LNCAP (cell line): ENCODE data around the gene ZSCAN1.

Source experiments
- TF ChIP-seq, protein P1 (sequence below): fragments of 450-650 bp; IDR thresholded peaks from 2 replicates; pipeline ENCODE4 v1.5.1; 2017; ENCODE audit warnings: mild to moderate bottlenecking

The ZSCAN1 gene

GRCh38 chr19:58024661-58025060 lies 9.2 kb upstream of the ZSCAN1 start:
- TF ChIP-seq, protein P1, sequence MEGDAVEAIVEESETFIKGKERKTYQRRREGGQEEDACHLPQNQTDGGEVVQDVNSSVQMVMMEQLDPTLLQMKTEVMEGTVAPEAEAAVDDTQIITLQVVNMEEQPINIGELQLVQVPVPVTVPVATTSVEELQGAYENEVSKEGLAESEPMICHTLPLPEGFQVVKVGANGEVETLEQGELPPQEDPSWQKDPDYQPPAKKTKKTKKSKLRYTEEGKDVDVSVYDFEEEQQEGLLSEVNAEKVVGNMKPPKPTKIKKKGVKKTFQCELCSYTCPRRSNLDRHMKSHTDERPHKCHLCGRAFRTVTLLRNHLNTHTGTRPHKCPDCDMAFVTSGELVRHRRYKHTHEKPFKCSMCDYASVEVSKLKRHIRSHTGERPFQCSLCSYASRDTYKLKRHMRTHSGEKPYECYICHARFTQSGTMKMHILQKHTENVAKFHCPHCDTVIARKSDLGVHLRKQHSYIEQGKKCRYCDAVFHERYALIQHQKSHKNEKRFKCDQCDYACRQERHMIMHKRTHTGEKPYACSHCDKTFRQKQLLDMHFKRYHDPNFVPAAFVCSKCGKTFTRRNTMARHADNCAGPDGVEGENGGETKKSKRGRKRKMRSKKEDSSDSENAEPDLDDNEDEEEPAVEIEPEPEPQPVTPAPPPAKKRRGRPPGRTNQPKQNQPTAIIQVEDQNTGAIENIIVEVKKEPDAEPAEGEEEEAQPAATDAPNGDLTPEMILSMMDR, result no peak

GRCh38 chr19:58034477-58034793 lies 610 bp downstream of the ZSCAN1 start:
- TF ChIP-seq, protein P1, result no peak

DNA sequence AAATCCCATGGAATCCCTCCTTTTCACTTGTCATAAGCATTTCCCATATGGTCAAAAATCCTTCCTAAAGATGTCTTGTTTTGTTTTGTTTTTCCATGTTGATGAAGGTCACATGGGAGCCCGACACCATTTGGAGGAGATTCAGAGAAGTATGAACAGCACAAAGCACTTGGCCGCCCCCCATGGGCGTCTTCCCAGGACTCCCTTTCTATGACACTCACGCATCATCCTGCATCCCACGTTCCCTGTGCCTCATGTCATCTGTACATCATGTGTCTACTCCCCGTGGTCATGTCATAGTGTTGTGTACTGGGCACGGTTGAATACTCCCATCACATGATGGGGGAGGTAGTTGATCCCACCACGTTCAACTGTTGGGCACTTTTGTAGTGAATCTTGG lies 2.0 kb downstream of the ZSCAN1 start:
- TF ChIP-seq, protein P1, result no peak

DNA sequence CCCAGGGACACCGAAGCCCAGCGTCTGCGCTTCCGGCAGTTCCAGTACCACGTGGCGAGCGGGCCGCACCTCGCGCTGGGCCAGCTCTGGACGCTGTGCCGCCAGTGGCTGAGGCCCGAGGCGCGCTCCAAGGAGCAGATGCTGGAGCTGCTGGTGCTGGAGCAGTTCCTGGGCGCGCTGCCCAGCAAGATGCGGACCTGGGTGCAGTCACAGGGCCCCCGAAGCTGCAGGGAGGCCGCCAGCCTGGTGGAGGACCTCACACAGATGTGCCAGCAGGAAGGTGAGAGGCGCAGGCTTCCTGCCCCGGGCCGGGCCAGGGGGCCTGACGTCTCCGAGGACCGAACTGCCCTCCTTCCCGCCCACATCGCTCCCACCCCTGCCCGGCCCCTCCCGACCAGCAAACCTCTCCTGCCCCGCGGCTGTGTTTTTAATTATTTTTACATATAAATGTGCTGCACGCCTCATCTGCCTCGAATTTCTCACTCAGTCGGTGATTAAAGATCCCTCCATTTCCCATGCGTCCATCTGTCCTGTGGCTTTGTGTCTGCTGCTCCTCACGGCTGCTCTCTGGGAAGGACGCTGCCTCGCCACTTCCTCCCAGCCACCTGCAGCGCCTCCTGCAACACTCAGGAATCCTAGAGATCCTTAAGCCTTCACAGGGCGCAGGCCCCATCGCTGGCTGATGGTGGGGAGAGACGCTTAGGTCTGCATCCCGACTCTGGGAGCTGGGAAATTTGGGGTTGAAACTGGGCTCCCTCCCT lies 4.3 kb downstream of the ZSCAN1 start:
- TF ChIP-seq, protein P1, result no peak

DNA sequence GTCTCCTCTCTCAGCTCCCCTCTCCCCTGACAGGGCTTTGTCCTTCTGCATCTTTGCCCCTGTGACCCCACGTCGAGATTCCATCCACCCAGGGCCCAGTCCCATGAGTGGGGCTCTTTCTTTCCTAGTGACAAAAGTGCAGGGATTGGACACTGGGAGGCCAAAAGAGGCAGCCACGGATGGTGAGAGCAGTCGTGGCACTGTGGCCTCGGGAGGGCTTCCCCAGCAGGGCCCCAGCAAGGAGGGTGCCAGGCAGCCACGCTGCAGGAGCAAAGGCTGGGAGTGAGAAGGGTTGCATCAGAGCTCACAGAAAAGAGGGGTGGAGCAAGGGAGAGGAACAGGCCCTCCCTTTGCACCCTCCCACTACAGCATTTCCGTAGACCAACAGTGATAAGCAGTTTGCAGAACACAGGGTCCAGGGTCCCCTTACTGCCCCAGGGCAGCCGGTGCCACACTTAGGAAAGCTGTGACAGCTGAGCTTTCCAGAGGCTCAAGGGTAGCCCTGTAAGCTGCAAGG lies 4.9 kb downstream of the ZSCAN1 start:
- TF ChIP-seq, protein P1, result no peak

DNA sequence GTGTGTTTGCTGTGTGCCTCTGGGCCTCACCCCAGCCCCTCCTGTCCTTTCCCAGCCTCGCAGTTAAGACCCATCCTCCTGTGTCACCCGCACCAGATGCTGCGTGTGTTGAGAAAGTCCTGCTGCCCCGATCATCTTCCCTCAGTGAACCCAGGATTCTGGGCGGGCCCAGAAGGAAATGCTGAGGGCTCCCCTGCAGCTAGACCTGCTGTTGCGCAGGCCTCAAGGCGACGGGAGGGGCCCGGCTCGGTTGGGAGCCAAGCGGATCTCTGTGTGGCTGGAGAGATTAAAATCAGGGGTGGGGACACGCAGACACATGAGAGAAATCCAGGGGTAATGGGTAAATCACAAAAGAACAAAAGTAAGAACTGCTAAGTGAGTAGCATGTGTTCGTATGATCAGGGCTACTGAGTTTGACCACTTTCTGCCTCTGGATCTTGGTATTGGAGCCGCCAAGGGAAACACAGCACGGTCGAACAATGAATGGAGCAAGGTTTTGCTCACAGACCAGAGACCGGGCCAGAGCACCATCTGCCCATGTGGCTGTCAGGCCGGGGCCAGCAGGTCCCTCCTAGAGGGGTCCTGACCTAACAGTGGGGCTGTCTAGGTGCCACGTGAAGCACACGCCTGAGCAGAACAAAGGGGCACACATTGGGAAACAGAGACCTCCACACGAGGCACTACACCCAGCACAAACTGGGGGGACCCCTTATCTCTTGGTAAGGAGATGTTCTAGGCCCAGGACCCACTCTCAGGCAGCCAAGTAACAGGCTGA lies 7.1 kb downstream of the ZSCAN1 start:
- TF ChIP-seq, protein P1, result no peak

GRCh38 chr19:58042495-58043340 lies 8.9 kb downstream of the ZSCAN1 start:
- TF ChIP-seq, protein P1, result no peak
